Glutamatergic neuron (in vitro differentiated cells): ENCODE measurements around the gene ACCS. TPM values are rescaled to one million over a fixed set of nuclear protein-coding genes. Genes with fewer than 3 reads are reported as not detected.

Source experiments
- DNase-seq: peaks from one replicate; pipeline ENCODE4 v3.0.0; 2022
- H3K27ac Mint-ChIP-seq: one replicate; pipeline ENCODE4 v1.8.0; 2020; ENCODE audit warnings: mild to moderate bottlenecking, mixed read lengths, inconsistent platforms; ENCODE audit not compliant: unreplicated experiment
- H3K27me3 Mint-ChIP-seq: one replicate; pipeline ENCODE4 v1.8.0; 2020; ENCODE audit warnings: mild to moderate bottlenecking, moderate library complexity, mixed read lengths, inconsistent platforms; ENCODE audit not compliant: unreplicated experiment
- H3K36me3 Mint-ChIP-seq: one replicate; pipeline ENCODE4 v1.8.0; 2020; ENCODE audit warnings: mild to moderate bottlenecking, mixed read lengths, inconsistent platforms; ENCODE audit not compliant: unreplicated experiment
- H3K4me1 Mint-ChIP-seq: one replicate; pipeline ENCODE4 v1.8.0; 2020; ENCODE audit warnings: mild to moderate bottlenecking, low read depth, mixed read lengths, inconsistent platforms; ENCODE audit not compliant: unreplicated experiment
- H3K4me3 Mint-ChIP-seq: one replicate; pipeline ENCODE4 v1.8.0; 2020; ENCODE audit warnings: mild to moderate bottlenecking, mixed read lengths, inconsistent platforms; ENCODE audit not compliant: unreplicated experiment
- H3K9me3 Mint-ChIP-seq: one replicate; pipeline ENCODE4 v1.8.0; 2020; ENCODE audit warnings: mild to moderate bottlenecking, moderate library complexity, mixed read lengths, inconsistent platforms; ENCODE audit not compliant: unreplicated experiment
- CTCF ChIP-seq: fragments of 200-600 bp; sonication (generic); IDR thresholded peaks from one replicate; pipeline ENCODE4 v1.5.0; 2021; ENCODE audit not compliant: partially characterized antibody, unreplicated experiment
- total RNA-seq: library from RNA; stranded (reverse); fragmentation: NEBNext Ultra II Directional; extraction: Animal tissue kit (Norgen Biotek cat#: 25700); gene quantifications from one replicate; pipeline ENCODE4 v1.2.1, GENCODE V29; 2021; ENCODE audit not compliant: unreplicated experiment

Gene ACCS
- total RNA-seq, 1 donor from 2014 or later: 45.1 TPM

DNA sequence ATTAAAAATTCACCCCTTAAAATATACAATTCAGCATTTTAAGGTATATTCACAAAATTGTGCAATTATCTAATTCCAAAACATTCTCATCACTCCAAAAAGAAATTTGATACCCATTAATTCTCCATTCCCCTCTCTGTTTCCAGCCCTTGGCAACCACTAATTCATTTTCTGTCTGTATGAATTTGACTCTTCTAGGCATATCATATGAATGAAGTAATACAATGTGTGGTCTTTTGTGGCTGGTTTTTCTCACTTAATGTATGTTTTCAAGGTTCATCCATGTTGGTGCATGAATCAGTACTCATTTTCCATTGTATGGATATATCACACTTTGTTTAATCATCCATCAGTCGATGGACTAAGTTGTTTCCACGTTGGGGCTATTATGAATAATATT is 47.2 kb upstream of the ACCS start:
- Mint-ChIP-seq H3K4me3 (no peak overlapping the region), H3K36me3 (peaks cover 28% of the 10 kb centered on the region), H3K27ac (no peak overlapping the region), H3K4me1 (peaks cover 20% of the 10 kb centered on the region), H3K27me3 (peaks cover 7% of the 10 kb centered on the region), H3K9me3 (peaks cover 8% of the 10 kb centered on the region)
- no peak for DNase-seq
- TF ChIP-seq CTCF: no peak

DNA sequence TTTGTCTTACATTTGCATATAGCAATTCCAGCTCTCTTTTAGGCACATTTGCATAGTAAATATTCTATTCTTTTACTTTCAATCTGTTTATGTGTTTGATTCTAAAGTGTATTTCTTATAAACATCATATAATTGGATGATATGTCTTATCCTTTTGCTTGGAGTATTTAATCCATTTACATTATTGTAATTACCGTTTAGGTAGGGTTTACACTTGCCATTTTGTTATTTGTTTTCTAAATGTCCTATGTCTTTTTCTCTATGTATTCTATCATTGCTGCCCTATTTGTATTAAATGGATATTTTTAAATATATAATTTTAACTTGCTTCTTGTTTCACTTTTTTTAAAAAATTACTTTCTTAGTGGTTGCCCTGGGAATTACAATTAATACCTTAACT is 41.1 kb upstream of the ACCS start:
- peak; percentile 42 for TF ChIP-seq CTCF
- peaks cover 5% of the 10 kb centered on the region for H3K4me1 Mint-ChIP-seq
- peaks cover 49% of the 10 kb centered on the region for H3K36me3 Mint-ChIP-seq
- H3K9me3 Mint-ChIP-seq: peaks cover 8% of the 10 kb centered on the region
- no peak overlapping the region for H3K27ac Mint-ChIP-seq
- peaks cover 5% of the 10 kb centered on the region for H3K27me3 Mint-ChIP-seq
- no peak for DNase-seq
- no peak overlapping the region for H3K4me3 Mint-ChIP-seq

- H3K27me3 Mint-ChIP-seq: peaks cover 5% of the 10 kb centered on the region
- no peak overlapping the region for H3K27ac Mint-ChIP-seq
- no peak for DNase-seq
- no peak for TF ChIP-seq CTCF
- peaks cover 49% of the 10 kb centered on the region for H3K36me3 Mint-ChIP-seq
- H3K4me3 Mint-ChIP-seq: no peak overlapping the region
- peaks cover 8% of the 10 kb centered on the region for H3K9me3 Mint-ChIP-seq
- H3K4me1 Mint-ChIP-seq: peaks cover 10% of the 10 kb centered on the region
Measured at GRCh38 chr11:44025727-44026126, 40.3 kb upstream of the ACCS start.

- Mint-ChIP-seq H3K36me3 (peaks cover 30% of the 10 kb centered on the region), H3K27ac (no peak overlapping the region), H3K4me3 (no peak overlapping the region), H3K9me3 (peaks cover 2% of the 10 kb centered on the region), H3K4me1 (peaks cover 32% of the 10 kb centered on the region), H3K27me3 (peaks cover 6% of the 10 kb centered on the region)
- TF ChIP-seq CTCF: no peak
- no peak for DNase-seq
Measured at GRCh38 chr11:44028401-44028800, 37.7 kb upstream of the ACCS start.

GRCh38 chr11:44028816-44029506 is 37.1 kb upstream of the ACCS start:
- peaks cover 25% of the 10 kb centered on the region for H3K36me3 Mint-ChIP-seq
- no peak overlapping the region for H3K4me3 Mint-ChIP-seq
- H3K9me3 Mint-ChIP-seq: peaks cover 1% of the 10 kb centered on the region
- peaks cover 6% of the 10 kb centered on the region for H3K27me3 Mint-ChIP-seq
- peaks cover 36% of the 10 kb centered on the region for H3K4me1 Mint-ChIP-seq
- TF ChIP-seq CTCF: no peak
- H3K27ac Mint-ChIP-seq: peak overlapping the region; percentile 28
- no peak for DNase-seq
